Heart left ventricle (tissue), 16 donors: ENCODE measurements around the gene SNX11. TPM values are rescaled to one million over a fixed set of nuclear protein-coding genes. Genes with fewer than 3 reads are reported as not detected.

Experiments used
- ATAC-seq, 4 donors: fragments of 200-7000 bp; cut with Tn5 transposase; one replicate each; pipeline ENCODE4 v1.9.1; 2020 to 2022; ENCODE audit warnings: moderate library complexity in 4 of 4, mild to moderate bottlenecking in 3 of 4, moderate number of reproducible peaks in 1 of 4
- DNase-seq, 5 donors: peaks; one replicate each; pipeline ENCODE4 v3.0.0-alpha.2; 2020
- H3K27ac ChIP-seq, 12 donors: fragments of 200-600 bp; sonication (generic) in 4 of 12; one replicate each; pipeline versions ENCODE4 v1.5.0 to v1.8.0; 2016 to 2022; ENCODE audit warnings: mild to moderate bottlenecking in 2 of 12
- H3K27me3 ChIP-seq, 9 donors: fragments of 200-600 bp; sonication (generic) in 2 of 9; one replicate each; pipeline versions ENCODE4 v1.5.1 to v1.8.0; 2016 to 2022; ENCODE audit warnings: mild to moderate bottlenecking in 3 of 9
- H3K36me3 ChIP-seq, 9 donors: fragments of 200-600 bp; sonication (generic) in 2 of 9; one replicate each; pipeline versions ENCODE4 v1.5.0 to v1.8.0; 2018 to 2022; ENCODE audit warnings: mild to moderate bottlenecking in 2 of 9
- H3K4me1 ChIP-seq, 12 donors: fragments of 200-600 bp; sonication (generic) in 4 of 12; one replicate each; pipeline versions ENCODE4 v1.5.0 to v1.8.0; 2016 to 2022; ENCODE audit warnings: mild to moderate bottlenecking in 3 of 12
- H3K4me3 ChIP-seq, 12 donors: fragments of 200-600 bp; sonication (generic) in 4 of 12; one replicate each; pipeline versions ENCODE4 v1.5.0 to v1.8.0; 2017 to 2022; ENCODE audit warnings: mild to moderate bottlenecking in 9 of 12, moderate library complexity in 4 of 12
- H3K9me3 ChIP-seq, 12 donors: fragments of 200-600 bp; sonication (generic) in 4 of 12; one replicate each; pipeline versions ENCODE4 v1.5.0 to v1.8.0; 2016 to 2022; ENCODE audit warnings: mild to moderate bottlenecking in 1 of 12
- POLR2A ChIP-seq, 2 donors: fragments of 450-650 bp; IDR thresholded peaks; one replicate each; pipeline ENCODE4 v1.6.1; 2017; ENCODE audit warnings: antibody characterized with exemption in 2 of 2, mild to moderate bottlenecking in 2 of 2, moderate library complexity in 2 of 2
- WGBS, 4 donors: extraction: QIAGEN DNeasy Blood & Tissue Kit in 2 of 4; methylation state at CpG; one replicate each; pipeline versions ENCODE4 v1.1.5 to v1.1.7; 2013 to 2018; 5-methylcytosine and 5-hydroxymethylcytosine counted together
- intact Hi-C, 10 donors: fragments of 100-400 bp; cut with DNase I; formaldehyde crosslinking; loops; one replicate each; pipeline versions ENCODE4 v1.11.1 to v1.14.2; 2022
- polyA plus RNA-seq, 2 donors: library from polyadenylated mRNA; stranded (reverse); fragments of 200-250 nt; gene quantifications; one replicate each; pipeline ENCODE4 v1.2.3, GENCODE V29; 2013
- total RNA-seq, 9 donors: library from RNA; depleted of rRNA in 2 of 9; stranded (reverse); fragments of >200 nt in 2 of 9; fragmentation: NEBNext Ultra II Directional in 3 of 9; extraction: Animal tissue kit (Norgen Biotek cat#: 25700) in 3 of 9; gene quantifications; one replicate each; pipeline versions ENCODE4 v1.1.0 to v1.2.4, GENCODE V29; 2016 to 2023
- TF ChIP-seq, protein P1 (sequence below), 12 donors: fragments of 200-600 bp; sonication (generic) in 4 of 12; IDR thresholded peaks; one replicate each; pipeline versions ENCODE4 v1.5.0 to v1.8.0; 2018 to 2022; ENCODE audit warnings: antibody characterized with exemption in 12 of 12, mild to moderate bottlenecking in 5 of 12
- donor health status: ischemic (EF 13 %, LVEDD 7.1; RV severe dilation, severe dysfunction).
- donor health status: healthy with polysubstance abuse.
- donor health status: DM: no; HTN: yes; CAD: no.
- donor health status: DM: no; HTN: no; CAD: no.
- donor health status: ischemic (EF 25% LVEDD 6.9; RV normal size, moderate dysfunction).
- donor health status: ischemic (EF 25% LVEDD 5.7; RV mildly dilated, moderate dysfunction).
- donor health status: healthy.
- donor health status: DM: yes; HTN: yes; CAD: no.
- donor health status: ischemic (EF 35%, LVEDD 5.7; RV mildly dilated, moderate dysfunction).
- donor health status: nonischemic (EF 11% LVEDD 7.7; RV severe dilation, severe dysfunction).
- donor health status: DM: yes; HTN: yes; CAD: no.
- donor health status: PGD.
- donor health status: ischemic (EF 29% LVEDD 5.4; RV normal size, mild dysfunction).
- donor health status: nonischemic (EF 23%, LVEDD 6.1; RV moderate dilation, normal function).

SNX11 gene
- total and polyA plus RNA-seq, 11 donors: 5.2 to 30.8 (median 11.3) TPM

DNA sequence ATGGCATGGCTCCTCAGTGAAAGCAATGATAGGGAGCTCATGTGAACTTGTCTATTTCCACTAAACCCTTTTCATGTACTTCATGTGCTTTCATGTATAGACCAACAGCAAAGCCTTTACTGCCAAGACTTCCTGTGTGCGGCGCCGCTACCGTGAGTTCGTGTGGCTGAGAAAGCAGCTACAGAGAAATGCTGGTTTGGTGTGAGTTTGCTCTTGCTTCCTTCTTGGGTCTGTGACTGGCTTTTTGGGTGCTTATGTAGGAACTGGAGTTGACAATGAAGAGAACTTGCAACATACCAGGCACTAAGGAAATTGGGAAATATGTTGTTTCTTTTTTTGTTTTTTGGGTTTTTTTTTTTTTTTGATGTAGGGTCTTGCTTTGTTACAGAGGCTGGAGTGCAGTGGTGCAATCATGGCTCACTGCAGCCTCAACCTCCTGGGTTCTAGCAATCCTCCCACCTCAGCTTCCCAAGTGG, 5.7 kb downstream of the SNX11 start:
- intact Hi-C loops: no loop called here
- Histone ChIP-seq H3K27ac (peak overlapping the region in 1 of 12 donors; percentile 86), H3K4me3 (peak overlapping the region in 1 of 12 donors; percentile 10), H3K27me3 (no peaks in the 10 kb centered on the region), H3K4me1 (peaks cover 0 to 55% (median 16%) of the 10 kb centered on the region in 12 donors), H3K36me3 (peaks cover 0 to 58% (median 48%) of the 10 kb centered on the region in 9 donors), H3K9me3 (no peaks in the 10 kb centered on the region)
- ATAC-seq (peak in 2 of 4 donors; percentile 58 to 67), DNase-seq (peak in 2 of 5 donors; percentile 36 to 63)
- WGBS, 4 donors: 76 to 94% (median 89%) methylated on average over 5 of the region's 5 CpGs
- TF ChIP-seq, protein P1, sequence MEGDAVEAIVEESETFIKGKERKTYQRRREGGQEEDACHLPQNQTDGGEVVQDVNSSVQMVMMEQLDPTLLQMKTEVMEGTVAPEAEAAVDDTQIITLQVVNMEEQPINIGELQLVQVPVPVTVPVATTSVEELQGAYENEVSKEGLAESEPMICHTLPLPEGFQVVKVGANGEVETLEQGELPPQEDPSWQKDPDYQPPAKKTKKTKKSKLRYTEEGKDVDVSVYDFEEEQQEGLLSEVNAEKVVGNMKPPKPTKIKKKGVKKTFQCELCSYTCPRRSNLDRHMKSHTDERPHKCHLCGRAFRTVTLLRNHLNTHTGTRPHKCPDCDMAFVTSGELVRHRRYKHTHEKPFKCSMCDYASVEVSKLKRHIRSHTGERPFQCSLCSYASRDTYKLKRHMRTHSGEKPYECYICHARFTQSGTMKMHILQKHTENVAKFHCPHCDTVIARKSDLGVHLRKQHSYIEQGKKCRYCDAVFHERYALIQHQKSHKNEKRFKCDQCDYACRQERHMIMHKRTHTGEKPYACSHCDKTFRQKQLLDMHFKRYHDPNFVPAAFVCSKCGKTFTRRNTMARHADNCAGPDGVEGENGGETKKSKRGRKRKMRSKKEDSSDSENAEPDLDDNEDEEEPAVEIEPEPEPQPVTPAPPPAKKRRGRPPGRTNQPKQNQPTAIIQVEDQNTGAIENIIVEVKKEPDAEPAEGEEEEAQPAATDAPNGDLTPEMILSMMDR (IDR thresholded peaks at IDR 0.05): no peak
- TF ChIP-seq POLR2A (IDR thresholded peaks at IDR 0.05): no peak

DNA sequence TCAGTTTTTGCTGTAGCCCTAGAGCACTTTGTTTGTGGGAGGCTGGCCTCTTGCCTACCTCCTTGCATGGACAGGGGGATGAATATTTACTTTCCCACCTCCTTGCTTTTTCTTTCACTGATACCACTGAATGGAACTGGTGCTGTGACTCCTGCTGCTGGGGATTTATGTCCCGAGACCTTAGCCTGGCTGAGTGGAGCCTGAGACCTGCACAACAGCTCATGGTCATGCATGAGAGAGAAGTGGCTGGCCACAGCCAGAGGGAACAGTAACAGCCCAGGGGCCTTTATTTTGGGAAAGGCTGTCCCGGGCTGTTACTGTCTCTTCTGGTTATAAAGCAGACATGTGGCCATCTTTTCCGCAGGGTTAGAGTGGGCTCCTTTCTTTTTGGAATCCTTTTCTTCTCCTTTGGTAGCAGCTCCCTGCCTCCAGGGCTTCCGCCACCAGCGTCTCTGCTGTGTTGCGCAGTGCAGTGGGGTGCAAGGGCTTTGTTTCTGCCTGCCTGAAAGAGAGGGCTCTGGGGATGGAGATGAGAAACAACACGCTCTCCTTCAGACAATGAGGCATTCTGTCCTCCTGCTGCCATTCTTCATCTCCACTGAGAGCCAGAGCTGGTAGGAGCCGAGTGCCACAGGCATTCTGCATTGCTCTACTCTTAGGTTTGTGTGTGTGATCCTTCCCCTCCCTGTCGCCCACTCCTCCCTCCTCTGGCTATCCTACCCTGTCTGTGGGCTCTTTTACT, 14.5 kb downstream of the SNX11 start:
- Histone ChIP-seq H3K9me3 (no peaks in the 10 kb centered on the region), H3K4me3 (no peak overlapping the region), H3K4me1 (peaks cover 0 to 3% (median 0%) of the 10 kb centered on the region in 12 donors), H3K27me3 (no peaks in the 10 kb centered on the region), H3K27ac (no peak overlapping the region), H3K36me3 (peaks cover 0 to 94% (median 68%) of the 10 kb centered on the region in 9 donors)
- TF ChIP-seq POLR2A (IDR thresholded peaks at IDR 0.05): no peak
- TF ChIP-seq, protein P1 (IDR thresholded peaks at IDR 0.05): no peak
- intact Hi-C loops: no loop called here
- DNase-seq: no peak
- no peak for ATAC-seq
- 83 to 90% (median 85%) methylated on average over 9 of the region's 9 CpGs for WGBS, 4 donors

DNA sequence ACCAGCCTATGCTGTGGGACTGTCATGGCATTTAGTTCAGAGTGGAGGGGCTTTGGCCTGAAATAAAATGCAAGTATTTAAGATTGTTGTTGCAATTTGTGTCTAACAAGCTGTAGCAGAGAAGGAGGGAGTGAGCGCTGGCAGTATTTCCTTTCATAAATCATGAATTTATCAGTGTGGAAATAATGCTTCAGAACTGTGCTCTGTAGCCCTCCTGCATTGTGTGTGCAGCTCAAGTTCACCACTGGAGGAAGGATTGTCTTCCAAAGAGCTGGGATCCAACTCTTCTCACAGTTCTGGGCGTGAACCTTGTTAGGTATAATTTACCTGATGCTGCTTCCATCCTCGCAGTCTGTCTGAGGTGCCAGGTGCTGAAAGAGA, 15.1 kb downstream of the SNX11 start:
- no peak for ATAC-seq
- 92 to 97% (median 94%) methylated on average over 3 of the region's 3 CpGs for WGBS, 4 donors
- peaks cover 0 to 88% (median 62%) of the 10 kb centered on the region in 9 donors for H3K36me3 ChIP-seq
- no peak overlapping the region for H3K4me3 ChIP-seq
- H3K9me3 ChIP-seq: no peaks in the 10 kb centered on the region
- intact Hi-C loops: no loop called here
- TF ChIP-seq, protein P1 (IDR thresholded peaks at IDR 0.05): no peak
- no peak for TF ChIP-seq POLR2A (IDR thresholded peaks at IDR 0.05)
- DNase-seq: no peak
- no peak overlapping the region for H3K27ac ChIP-seq
- H3K4me1 ChIP-seq: peaks cover 0 to 3% (median 0%) of the 10 kb centered on the region in 12 donors
- H3K27me3 ChIP-seq: no peaks in the 10 kb centered on the region

DNA sequence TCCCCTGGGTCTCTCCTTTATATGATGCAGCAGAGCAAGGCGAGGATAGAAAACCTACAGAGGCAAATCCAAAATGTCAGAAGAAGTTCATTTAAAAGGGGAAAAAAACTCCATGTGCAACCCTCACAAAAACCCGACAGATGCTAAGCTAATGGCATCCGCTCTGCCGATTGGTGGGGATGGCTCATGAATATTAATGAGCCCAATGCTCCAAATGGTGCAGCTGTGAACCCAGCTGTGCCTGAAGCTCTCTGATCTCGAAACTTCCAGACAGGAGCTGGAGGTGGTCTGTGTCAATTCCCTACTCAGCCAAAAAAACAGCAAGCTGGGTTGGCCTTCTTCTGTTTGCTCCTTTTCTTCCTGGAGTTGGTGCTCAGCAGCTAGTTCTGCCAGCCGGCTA, 15.5 kb downstream of the SNX11 start:
- WGBS, 4 donors: 77 to 85% (median 82%) methylated on average over 6 of the region's 6 CpGs
- TF ChIP-seq, protein P1 (IDR thresholded peaks at IDR 0.05): no peak
- TF ChIP-seq POLR2A (IDR thresholded peaks at IDR 0.05): no peak
- intact Hi-C loops: no loop called here

More for the DNA sequence above, 15.5 kb downstream of the SNX11 start:
- Histone ChIP-seq H3K4me3 (no peak overlapping the region), H3K27me3 (no peaks in the 10 kb centered on the region), H3K27ac (no peak overlapping the region), H3K9me3 (no peaks in the 10 kb centered on the region), H3K4me1 (peaks cover 0 to 3% (median 0%) of the 10 kb centered on the region in 12 donors), H3K36me3 (peaks cover 0 to 84% (median 58%) of the 10 kb centered on the region in 9 donors)
- ATAC-seq (no peak), DNase-seq (no peak)
